Fibroblast of mammary gland (primary cell): ENCODE measurements around the gene SNX1.

ENCODE experiments used
- DNase-seq: peaks from one replicate; pipeline ENCODE4 v3.0.0-alpha.2; 2010; ENCODE audit warnings: low read depth
- H3K4me3 ChIP-seq: 2 replicates; pipeline ENCODE4 v1.5.1; 2011; ENCODE audit warnings: low read depth, mild to moderate bottlenecking, low read length, moderate library complexity; ENCODE audit not compliant: control insufficient read depth
- CTCF ChIP-seq: conservative IDR thresholded peaks from 2 replicates; pipeline ENCODE4 v1.5.1; 2011; ENCODE audit warnings: low read depth, low read length, inconsistent platforms; ENCODE audit not compliant: control insufficient read depth, insufficient read depth

SNX1 gene

DNA sequence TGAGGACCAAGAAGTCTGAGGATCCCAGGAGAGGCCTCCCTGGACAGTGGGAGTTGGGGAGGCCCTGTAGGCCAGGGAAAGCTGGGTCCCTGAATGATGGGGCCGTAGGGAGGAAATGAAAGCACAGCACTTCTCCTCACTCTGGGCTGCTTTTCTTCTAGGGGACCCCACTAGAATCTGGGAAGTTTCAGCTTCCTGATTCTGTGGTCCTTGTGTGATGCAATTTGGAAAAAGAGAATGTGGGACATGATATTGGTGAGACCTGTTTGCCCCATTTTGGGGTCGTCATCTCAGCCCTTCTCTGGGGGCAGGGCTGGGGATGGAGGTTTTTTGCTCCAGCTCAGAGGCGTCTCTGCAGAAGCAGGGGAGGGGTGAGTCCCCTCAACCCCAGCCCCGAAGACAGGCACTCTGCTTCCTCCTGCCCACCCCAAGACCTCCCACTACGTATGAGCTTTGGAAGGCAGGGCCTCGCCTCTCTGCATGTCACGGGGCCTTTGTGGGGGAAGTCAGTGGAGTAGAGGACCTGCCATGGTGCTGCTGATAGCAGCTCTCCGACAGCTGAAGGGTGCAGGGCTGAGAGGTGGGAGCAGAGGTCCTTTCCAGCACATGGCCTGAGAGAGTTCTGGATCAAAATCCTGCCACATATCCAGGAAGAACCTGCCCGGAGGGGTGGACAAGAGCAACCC lies 54.3 kb downstream of the SNX1 start:
- H3K4me3 ChIP-seq = no peak overlapping the region
- TF ChIP-seq CTCF = no peak
- no peak for DNase-seq

- DNase-seq = no peak
- H3K4me3 ChIP-seq = peak within 1 kb of the TSS; percentile 43
- TF ChIP-seq CTCF = no peak
Observed at GRCh38 chr15:64151727-64152506, 56.1 kb downstream of the SNX1 start, which contains the start of gene SNX22. SNX22 (plus strand) TSS chr15:64151731; CDS start chr15:64151776, 45 bp downstream.

DNA sequence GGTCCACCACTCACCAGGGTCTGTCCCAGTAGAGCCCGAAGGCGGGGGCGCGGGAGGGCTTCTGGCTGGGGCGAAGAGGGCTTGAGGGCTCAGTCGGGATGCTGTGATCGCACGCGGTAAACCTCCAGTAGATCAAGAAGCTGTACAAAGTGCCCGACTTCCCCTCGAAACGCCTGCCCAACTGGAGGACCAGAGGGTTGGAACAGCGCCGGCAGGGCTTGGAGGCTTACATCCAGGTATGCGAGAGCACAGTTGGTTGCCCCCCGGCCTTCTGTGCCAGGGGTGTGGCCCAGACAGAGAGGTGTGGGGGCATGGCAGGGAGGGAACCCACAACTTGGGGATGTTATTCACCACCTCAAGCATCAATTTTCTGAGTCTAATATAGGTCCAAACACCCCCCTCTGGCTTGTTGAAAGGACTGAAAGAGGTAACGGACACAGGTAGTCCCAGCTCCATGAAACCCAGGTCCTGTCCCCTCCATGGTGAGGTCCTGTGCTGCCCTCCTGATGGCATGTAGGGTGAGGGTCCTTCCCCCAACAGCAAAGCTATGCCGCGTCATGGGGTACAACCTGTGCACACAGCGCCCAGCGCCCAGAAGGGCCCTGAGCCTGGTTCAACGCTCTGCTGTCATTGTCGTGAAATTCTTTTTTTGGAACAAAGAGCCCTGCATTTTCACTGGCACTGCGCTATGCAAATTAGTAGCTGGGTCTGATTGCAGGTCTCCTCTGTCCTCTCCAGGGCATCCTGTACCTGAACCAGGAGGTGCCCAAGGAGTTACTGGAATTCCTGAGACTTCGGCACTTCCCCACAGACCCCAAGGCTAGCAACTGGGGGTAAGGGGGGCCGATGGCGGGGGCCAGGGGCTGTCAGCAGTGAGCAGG lies 57.0 kb downstream of the SNX1 start:
- TF ChIP-seq CTCF = no peak
- DNase-seq = no peak
- no peak overlapping the region for H3K4me3 ChIP-seq

DNA sequence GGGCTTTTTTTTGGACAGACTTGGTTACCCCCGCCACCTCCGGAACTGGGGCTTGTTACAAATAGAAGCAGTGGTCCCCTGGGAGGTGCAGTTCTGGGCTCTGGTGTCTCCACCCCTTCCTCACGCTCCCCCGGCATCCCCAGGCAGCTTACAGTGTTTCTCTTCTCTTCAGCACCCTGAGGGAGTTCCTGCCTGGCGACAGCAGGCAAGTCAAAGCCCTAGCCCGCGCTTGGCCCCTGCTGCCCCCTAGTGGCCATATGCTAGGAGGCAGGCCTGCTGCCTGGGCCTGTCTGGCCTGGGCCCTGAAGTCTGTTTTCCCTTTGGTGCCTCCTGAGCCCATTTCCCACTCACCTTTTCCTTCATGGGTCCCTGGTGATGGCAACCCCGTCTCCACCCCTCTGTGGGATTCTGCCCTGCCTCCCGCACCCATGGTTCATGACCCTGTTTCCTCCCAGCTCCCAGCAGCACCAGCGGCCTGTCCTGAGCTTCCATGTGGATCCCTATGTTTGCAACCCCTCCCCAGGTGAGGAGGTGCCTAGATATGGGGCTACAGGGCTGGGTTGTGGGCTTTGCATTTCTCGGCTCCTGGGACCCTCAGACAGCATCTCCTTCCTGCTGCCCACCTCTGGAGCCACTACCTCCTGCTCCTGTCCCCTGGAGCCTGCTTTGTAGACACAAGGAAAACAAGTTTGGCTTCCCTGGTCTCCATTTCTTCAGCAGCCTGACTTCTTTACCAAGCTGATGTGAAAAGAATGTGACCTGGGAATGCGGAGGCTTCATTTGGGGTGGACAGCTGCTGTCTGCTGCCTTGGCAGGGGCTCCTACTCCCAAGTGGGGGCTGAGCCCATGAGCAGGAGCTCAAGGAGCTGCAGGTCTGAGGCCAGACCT lies 57.9 kb downstream of the SNX1 start:
- TF ChIP-seq CTCF = peak; percentile 94
- no peak overlapping the region for H3K4me3 ChIP-seq
- DNase-seq = peak; percentile 78

GRCh38 chr15:64155802-64156651 lies 60.2 kb downstream of the SNX1 start:
- no peak for DNase-seq
- no peak for TF ChIP-seq CTCF

More at GRCh38 chr15:64155802-64156651, 60.2 kb downstream of the SNX1 start:
- no peak overlapping the region for H3K4me3 ChIP-seq
